Gastroesophageal sphincter (tissue), 4 donors: Measurements from ENCODE around the gene EFNA1. TPM values are rescaled to one million over a fixed set of nuclear protein-coding genes. Genes with fewer than 3 reads are reported as not detected.
"Not testable (repeated sequence)": the region's sequence is repeated elsewhere in the genome, so short reads cannot be mapped to it uniquely, and the experiment has no call there.

Source experiments
- ATAC-seq: fragments of 150-250 bp; one replicate; pipeline ENCODE4 v1.9.1; 2016; ENCODE audit warnings: mild to moderate bottlenecking, moderate library complexity
- H3K27ac ChIP-seq, 4 donors: fragments of 200-600 bp; sonication (generic) in 3 of 4; 1 replicate in 3 of 4; 2 replicates in 1 of 4; pipeline ENCODE4 v1.5.1; 2016 to 2019
- H3K27me3 ChIP-seq: fragments of 200-600 bp; sonication (generic); one replicate; pipeline ENCODE4 v1.5.1; 2019
- H3K36me3 ChIP-seq, 2 donors: fragments of 200-600 bp; sonication (generic); one replicate each; pipeline ENCODE4 v1.5.1; 2019; ENCODE audit warnings: control low read depth in 1 of 2
- H3K4me1 ChIP-seq, 3 donors: fragments of 200-600 bp; sonication (generic); 1 replicate in 2 of 3; 2 replicates in 1 of 3; pipeline ENCODE4 v1.5.1; 2016 to 2019; ENCODE audit warnings: control low read depth in 2 of 3
- H3K4me3 ChIP-seq, 2 donors: fragments of 200-600 bp; sonication (generic); one replicate each; pipeline ENCODE4 v1.5.1; 2019; ENCODE audit warnings: mild to moderate bottlenecking in 1 of 2, moderate library complexity in 1 of 2
- H3K9me3 ChIP-seq, 3 donors: fragments of 200-600 bp; sonication (generic); one replicate each; pipeline ENCODE4 v1.5.1; 2017 to 2019; ENCODE audit warnings: control low read depth in 2 of 3
- EP300 ChIP-seq: sonication (generic); formaldehyde crosslinking; IDR thresholded peaks from one replicate; pipeline ENCODE4 v1.6.1; 2017; ENCODE audit warnings: antibody characterized with exemption, mild to moderate bottlenecking
- POLR2A ChIP-seq, 2 donors: fragments of 450-650 bp; IDR thresholded peaks; one replicate each; pipeline ENCODE4 v1.6.1; 2017; ENCODE audit warnings: antibody characterized with exemption in 2 of 2, mild to moderate bottlenecking in 2 of 2, moderate library complexity in 1 of 2
- POLR2AphosphoS5 ChIP-seq: sonication (generic); formaldehyde crosslinking; IDR thresholded peaks from one replicate; pipeline ENCODE4 v1.6.1; 2017; ENCODE audit warnings: antibody characterized with exemption
- WGBS, 2 donors: methylation state at CpG; one replicate each; pipeline ENCODE4 v1.1.5; 2018; ENCODE audit warnings: low coverage in 1 of 2; 5-methylcytosine and 5-hydroxymethylcytosine counted together
- total RNA-seq, 4 donors: library from RNA; depleted of rRNA; stranded (reverse); fragments of >200 nt; gene quantifications; one replicate each; pipeline ENCODE4 v1.1.0, GENCODE V29; 2016
- TF ChIP-seq, protein P1 (sequence below), 4 experiments: fragments of 200-600 bp in 2 of 4; fragments of 450-650 bp in 2 of 4; sonication (generic) in 1 of 4; IDR thresholded peaks; one replicate each; pipeline ENCODE4 v1.5.1; 2017 to 2019; ENCODE audit warnings: antibody characterized with exemption in 4 of 4, mild to moderate bottlenecking in 2 of 4, moderate library complexity in 2 of 4

EFNA1 gene
- total RNA-seq, 4 donors from 2014 or later: 13.1 to 25.8 (median 16.1) TPM

GRCh38 chr1:155113450-155113980 lies 14.2 kb upstream of the EFNA1 start:
- ATAC-seq: no peak
- no peaks in the 10 kb centered on the region for H3K36me3 ChIP-seq

DNA sequence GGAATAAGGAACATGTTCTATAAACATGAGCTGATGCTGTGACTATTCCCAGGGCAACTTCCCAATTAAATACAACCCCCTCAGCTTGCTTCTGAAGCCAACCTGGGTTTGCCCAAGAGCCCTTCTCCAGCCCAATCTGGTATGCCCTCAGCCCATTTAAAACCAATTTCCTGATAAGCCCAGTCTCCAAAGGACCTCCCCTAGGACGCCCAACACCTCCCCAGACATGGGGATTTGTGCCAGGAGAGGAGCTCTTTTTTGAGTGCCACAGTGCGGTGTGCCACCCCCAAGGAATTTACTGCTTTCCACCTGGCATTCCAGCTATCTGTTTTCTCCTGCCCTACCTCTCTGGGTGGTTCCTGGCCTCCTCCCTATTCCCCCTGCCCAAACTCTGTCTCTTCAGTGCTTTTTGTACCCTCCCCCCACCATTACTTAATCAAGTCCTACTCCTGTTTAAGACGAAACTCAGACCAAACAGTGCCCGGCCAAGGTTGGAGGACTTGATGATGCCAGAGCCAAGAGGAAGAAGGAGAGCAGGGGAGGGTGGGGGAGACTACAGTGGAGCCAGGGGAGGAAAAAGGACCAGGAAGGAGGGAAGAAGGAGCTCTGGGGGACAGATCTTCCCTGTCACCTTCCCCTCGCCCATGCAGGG lies 11.4 kb upstream of the EFNA1 start:
- Histone ChIP-seq H3K9me3 (no peaks in the 10 kb centered on the region), H3K36me3 (no peaks in the 10 kb centered on the region), H3K27ac (no peak overlapping the region), H3K4me1 (no peaks in the 10 kb centered on the region), H3K27me3 (peaks cover 6% of the 10 kb centered on the region), H3K4me3 (no peak overlapping the region)
- WGBS, 2 donors: 51 to 60% methylated on average over 1 to 4 of the region's 5 CpGs
- no peak for ATAC-seq
- no peak for TF ChIP-seq POLR2A (IDR thresholded peaks at IDR 0.05)
- TF ChIP-seq EP300: no peak
- TF ChIP-seq, protein P1, sequence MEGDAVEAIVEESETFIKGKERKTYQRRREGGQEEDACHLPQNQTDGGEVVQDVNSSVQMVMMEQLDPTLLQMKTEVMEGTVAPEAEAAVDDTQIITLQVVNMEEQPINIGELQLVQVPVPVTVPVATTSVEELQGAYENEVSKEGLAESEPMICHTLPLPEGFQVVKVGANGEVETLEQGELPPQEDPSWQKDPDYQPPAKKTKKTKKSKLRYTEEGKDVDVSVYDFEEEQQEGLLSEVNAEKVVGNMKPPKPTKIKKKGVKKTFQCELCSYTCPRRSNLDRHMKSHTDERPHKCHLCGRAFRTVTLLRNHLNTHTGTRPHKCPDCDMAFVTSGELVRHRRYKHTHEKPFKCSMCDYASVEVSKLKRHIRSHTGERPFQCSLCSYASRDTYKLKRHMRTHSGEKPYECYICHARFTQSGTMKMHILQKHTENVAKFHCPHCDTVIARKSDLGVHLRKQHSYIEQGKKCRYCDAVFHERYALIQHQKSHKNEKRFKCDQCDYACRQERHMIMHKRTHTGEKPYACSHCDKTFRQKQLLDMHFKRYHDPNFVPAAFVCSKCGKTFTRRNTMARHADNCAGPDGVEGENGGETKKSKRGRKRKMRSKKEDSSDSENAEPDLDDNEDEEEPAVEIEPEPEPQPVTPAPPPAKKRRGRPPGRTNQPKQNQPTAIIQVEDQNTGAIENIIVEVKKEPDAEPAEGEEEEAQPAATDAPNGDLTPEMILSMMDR (IDR thresholded peaks at IDR 0.05): no peak

More at GRCh38 chr1:155113450-155113980, 14.2 kb upstream of the EFNA1 start:
- TF ChIP-seq, protein P1 (IDR thresholded peaks at IDR 0.05): no peak
- no peak for TF ChIP-seq POLR2A (IDR thresholded peaks at IDR 0.05)
- TF ChIP-seq EP300: no peak
- TF ChIP-seq POLR2AphosphoS5: no peak
- no peaks in the 10 kb centered on the region for H3K4me1 ChIP-seq
- H3K27ac ChIP-seq: no peak overlapping the region
- H3K9me3 ChIP-seq: no peaks in the 10 kb centered on the region
- WGBS, 2 donors: 52% methylated on average over 5 of the region's 5 CpGs; no CpG with 5 or more reads in 1 of the 2 donors
- H3K27me3 ChIP-seq: peaks cover 6% of the 10 kb centered on the region
- no peak overlapping the region for H3K4me3 ChIP-seq

DNA sequence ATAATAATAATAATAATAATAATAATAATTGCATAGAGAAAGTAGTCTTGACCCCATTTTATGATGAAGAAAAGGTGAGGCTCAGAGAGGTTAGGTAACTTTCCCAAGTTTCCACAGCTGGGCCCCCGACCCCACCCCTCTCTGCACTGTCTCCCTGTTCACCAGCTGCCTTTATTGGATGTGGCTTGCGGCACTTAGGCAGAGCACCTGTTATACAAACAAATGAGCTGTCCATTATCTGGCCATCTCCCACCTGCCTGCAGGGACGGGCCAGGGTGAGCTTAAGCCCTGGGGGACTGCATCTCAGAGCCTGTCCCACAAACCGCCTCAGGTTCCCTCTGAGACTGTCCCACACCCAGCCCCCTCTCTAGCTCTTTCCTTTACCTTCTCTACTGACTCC lies 10.1 kb upstream of the EFNA1 start:
- 49% methylated on average over 3 of the region's 4 CpGs; no CpG with 5 or more reads in 1 of the 2 donors for WGBS, 2 donors
- Histone ChIP-seq H3K4me3 (no peak overlapping the region), H3K36me3 (no peaks in the 10 kb centered on the region), H3K27ac (no peak overlapping the region), H3K27me3 (peaks cover 6% of the 10 kb centered on the region), H3K4me1 (no peaks in the 10 kb centered on the region), H3K9me3 (no peaks in the 10 kb centered on the region)
- ATAC-seq: no peak
- no peak for TF ChIP-seq EP300
- TF ChIP-seq POLR2AphosphoS5: no peak
- TF ChIP-seq, protein P1 (IDR thresholded peaks at IDR 0.05): no peak
- no peak for TF ChIP-seq POLR2A (IDR thresholded peaks at IDR 0.05)

GRCh38 chr1:155118090-155118489 lies 9.6 kb upstream of the EFNA1 start:
- not testable (repeated sequence) for H3K9me3 ChIP-seq, H3K4me1 ChIP-seq, H3K4me3 ChIP-seq, H3K36me3 ChIP-seq, H3K27ac ChIP-seq, H3K27me3 ChIP-seq, ATAC-seq
- 69% methylated on average over 3 of the region's 7 CpGs; no CpG with 5 or more reads in 1 of the 2 donors for WGBS, 2 donors

DNA sequence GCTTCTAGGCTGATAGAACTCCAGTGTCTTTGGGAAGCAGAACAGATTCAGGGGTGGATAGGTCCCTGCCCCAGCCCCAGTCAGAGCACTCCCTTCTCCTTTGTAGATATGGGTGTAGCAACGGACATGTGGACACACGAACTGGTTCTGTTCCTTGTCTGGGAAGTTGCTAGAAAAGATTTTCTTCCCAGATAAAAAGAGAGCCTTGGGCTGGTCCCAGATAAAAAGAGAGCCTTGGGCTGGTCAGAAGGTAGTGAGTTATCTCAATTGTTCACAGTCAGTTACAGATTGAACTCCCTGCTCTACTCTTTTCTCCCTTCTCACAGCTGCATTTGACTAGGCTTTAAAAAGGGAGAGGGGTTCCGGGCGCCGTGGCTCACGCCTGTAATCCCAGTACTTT lies 7.4 kb upstream of the EFNA1 start:
- TF ChIP-seq POLR2A (IDR thresholded peaks at IDR 0.05) (no peak), EP300 (no peak), POLR2AphosphoS5 (no peak)
- TF ChIP-seq, protein P1 (IDR thresholded peaks at IDR 0.05): no peak
- no peak for ATAC-seq
- H3K27ac ChIP-seq: no peak overlapping the region
- H3K27me3 ChIP-seq: peaks cover 6% of the 10 kb centered on the region
- 42% methylated on average over 4 of the region's 6 CpGs; no CpG with 5 or more reads in 1 of the 2 donors for WGBS, 2 donors
- H3K9me3 ChIP-seq: no peaks in the 10 kb centered on the region
- H3K4me1 ChIP-seq: peaks cover 0 to under 1% (median 0%) of the 10 kb centered on the region in 3 donors
- no peaks in the 10 kb centered on the region for H3K36me3 ChIP-seq
- H3K4me3 ChIP-seq: no peak overlapping the region
